SU-DHL-6 (cell line): ENCODE measurements around the gene SLC8A1.

Source experiments
- H2AFZ ChIP-seq: fragments of 200-600 bp; sonication (generic); 2 replicates; pipeline ENCODE4 v1.6.1; 2014; ENCODE audit warnings: low read depth, mild to moderate bottlenecking, moderate library complexity, mixed read lengths, antibody characterized with exemption, low read length; ENCODE audit not compliant: severe bottlenecking
- H3F3A ChIP-seq: fragments of 200-600 bp; shearing (Covaris generic); 2 replicates; pipeline ENCODE4 v1.6.0; 2016; ENCODE audit warnings: antibody characterized with exemption, mild to moderate bottlenecking; ENCODE audit not compliant: insufficient read depth
- H3K27ac ChIP-seq: fragments of 200-600 bp; sonication (generic); 2 replicates; pipeline ENCODE4 v1.5.1; 2016; ENCODE audit warnings: low read depth, mild to moderate bottlenecking, low read length, moderate library complexity, mixed read lengths
- H3K27me3 ChIP-seq: fragments of 200-600 bp; sonication (generic), shearing (Covaris generic); 2 replicates; pipeline ENCODE4 v1.6.0; 2014; ENCODE audit warnings: mild to moderate bottlenecking, low read length
- H3K36me3 ChIP-seq: fragments of 200-600 bp; sonication (generic); 2 replicates; pipeline ENCODE4 v1.6.1; 2014; ENCODE audit warnings: mild to moderate bottlenecking, low read length, mixed read lengths
- H3K4me2 ChIP-seq: fragments of 300-600, 200-600 bp; shearing (Covaris generic), sonication (generic); 2 replicates; pipeline ENCODE4 v1.6.0; 2014; ENCODE audit warnings: low read length, low read depth, mild to moderate bottlenecking; ENCODE audit not compliant: poor library complexity, severe bottlenecking
- H3K4me3 ChIP-seq: fragments of 200-600 bp; sonication (generic); 2 replicates; pipeline ENCODE4 v1.5.1; 2014; ENCODE audit warnings: antibody characterized with exemption, low read length, mild to moderate bottlenecking, mixed read lengths; ENCODE audit not compliant: insufficient read depth, poor library complexity, severe bottlenecking
- H3K79me2 ChIP-seq: fragments of 200-600 bp; sonication (generic); 2 replicates; pipeline ENCODE4 v1.6.1; 2014; ENCODE audit warnings: mild to moderate bottlenecking, low read length, moderate library complexity; ENCODE audit not compliant: insufficient read depth
- H3K9ac ChIP-seq: fragments of 200-600 bp; sonication (generic); 2 replicates; pipeline ENCODE4 v1.7.0; 2014; ENCODE audit warnings: mild to moderate bottlenecking, low read length
- H3K9me2 ChIP-seq: fragments of 200-600 bp; sonication (generic); replicated peaks from 2 replicates; pipeline ENCODE4 v1.6.1; 2014; ENCODE audit warnings: low read length; ENCODE audit not compliant: insufficient read depth
- H3K9me3 ChIP-seq: fragments of 200-600 bp; sonication (generic); 2 replicates; pipeline ENCODE4 v1.6.1; 2014; ENCODE audit warnings: low read length, mixed read lengths; ENCODE audit not compliant: insufficient read depth
- H4K20me1 ChIP-seq: fragments of 200-600 bp; sonication (generic); 2 replicates; pipeline ENCODE4 v1.6.1; 2014; ENCODE audit warnings: low read depth, mild to moderate bottlenecking, antibody characterized with exemption, low read length, moderate library complexity, mixed read lengths
- EZH2phosphoT487 ChIP-seq: fragments of 200-600 bp; sonication (generic), shearing (Covaris generic); conservative IDR thresholded peaks from 2 replicates; pipeline ENCODE4 v1.6.1; 2018; ENCODE audit warnings: mild to moderate bottlenecking, antibody characterized with exemption, low read length, moderate library complexity, mixed read lengths
- TF ChIP-seq, protein P1 (sequence below): fragments of 200-600 bp; sonication (generic); IDR thresholded peaks from one replicate; pipeline ENCODE4 v1.5.1; 2017; ENCODE audit warnings: antibody characterized with exemption, mild to moderate bottlenecking, low read length, moderate library complexity; ENCODE audit not compliant: insufficient read depth, poor library complexity, severe bottlenecking

Gene SLC8A1

DNA sequence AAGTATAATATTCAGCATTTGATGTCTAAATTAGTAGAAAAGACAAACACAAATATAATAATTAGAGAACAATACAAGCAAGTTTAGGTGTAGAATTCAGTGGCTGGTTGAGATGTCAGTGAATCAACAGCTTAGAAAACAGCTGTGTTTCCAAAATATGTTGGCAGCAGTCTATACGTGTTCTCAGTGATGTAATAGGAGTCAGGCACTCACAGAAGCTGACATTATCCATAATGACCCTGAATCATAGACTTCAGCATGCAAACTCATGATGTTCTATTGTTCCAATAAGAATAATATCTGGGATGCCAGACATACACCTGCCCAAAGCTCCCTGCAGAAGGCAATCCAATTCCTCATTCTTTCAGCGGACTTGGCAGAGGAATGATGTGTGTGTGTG lies 164.7 kb downstream of the SLC8A1 start:
- Histone ChIP-seq H3K4me3 (no peak overlapping the region), H3K27ac (no peak overlapping the region), H3K36me3 (no peaks in the 10 kb centered on the region), H2AFZ (no peak overlapping the region), H3F3A (no peaks in the 10 kb centered on the region), H3K9me3 (no peaks in the 10 kb centered on the region), H3K79me2 (no peaks in the 10 kb centered on the region), H3K27me3 (no peaks in the 10 kb centered on the region), H3K9ac (no peak overlapping the region), H3K9me2 (no peaks in the 10 kb centered on the region), H4K20me1 (no peaks in the 10 kb centered on the region), H3K4me2 (no peak overlapping the region)
- no peak for TF ChIP-seq EZH2phosphoT487
- TF ChIP-seq, protein P1, sequence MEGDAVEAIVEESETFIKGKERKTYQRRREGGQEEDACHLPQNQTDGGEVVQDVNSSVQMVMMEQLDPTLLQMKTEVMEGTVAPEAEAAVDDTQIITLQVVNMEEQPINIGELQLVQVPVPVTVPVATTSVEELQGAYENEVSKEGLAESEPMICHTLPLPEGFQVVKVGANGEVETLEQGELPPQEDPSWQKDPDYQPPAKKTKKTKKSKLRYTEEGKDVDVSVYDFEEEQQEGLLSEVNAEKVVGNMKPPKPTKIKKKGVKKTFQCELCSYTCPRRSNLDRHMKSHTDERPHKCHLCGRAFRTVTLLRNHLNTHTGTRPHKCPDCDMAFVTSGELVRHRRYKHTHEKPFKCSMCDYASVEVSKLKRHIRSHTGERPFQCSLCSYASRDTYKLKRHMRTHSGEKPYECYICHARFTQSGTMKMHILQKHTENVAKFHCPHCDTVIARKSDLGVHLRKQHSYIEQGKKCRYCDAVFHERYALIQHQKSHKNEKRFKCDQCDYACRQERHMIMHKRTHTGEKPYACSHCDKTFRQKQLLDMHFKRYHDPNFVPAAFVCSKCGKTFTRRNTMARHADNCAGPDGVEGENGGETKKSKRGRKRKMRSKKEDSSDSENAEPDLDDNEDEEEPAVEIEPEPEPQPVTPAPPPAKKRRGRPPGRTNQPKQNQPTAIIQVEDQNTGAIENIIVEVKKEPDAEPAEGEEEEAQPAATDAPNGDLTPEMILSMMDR, result no peak

DNA sequence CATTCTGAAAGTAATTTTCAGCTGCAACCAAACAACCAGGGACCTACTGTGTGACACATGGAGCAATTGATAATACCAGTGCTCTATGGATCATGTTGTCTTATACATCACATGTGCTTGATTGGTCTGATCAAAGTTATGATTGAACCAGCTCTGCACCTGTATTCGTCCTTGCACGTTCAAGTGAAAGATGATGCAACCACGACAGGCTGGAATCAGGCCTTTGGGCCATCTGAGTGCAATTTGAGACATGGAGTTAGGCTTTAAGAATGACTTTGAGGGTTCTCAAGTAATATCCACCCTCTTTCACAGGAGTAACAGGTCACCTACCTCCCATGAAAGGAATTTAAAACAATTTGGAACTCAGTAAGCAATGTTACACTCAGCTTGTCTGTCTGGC lies 165.2 kb downstream of the SLC8A1 start:
- H3K9me3 ChIP-seq, result no peaks in the 10 kb centered on the region
- H3K4me3 ChIP-seq, result no peak overlapping the region
- H2AFZ ChIP-seq, result no peak overlapping the region
- no peaks in the 10 kb centered on the region for H3K36me3 ChIP-seq
- no peak overlapping the region for H3K27ac ChIP-seq
- no peaks in the 10 kb centered on the region for H3K27me3 ChIP-seq
- H3K79me2 ChIP-seq, result no peaks in the 10 kb centered on the region
- TF ChIP-seq, protein P1, result no peak
- TF ChIP-seq EZH2phosphoT487, result no peak
- no peaks in the 10 kb centered on the region for H4K20me1 ChIP-seq
- H3K9me2 ChIP-seq, result no peaks in the 10 kb centered on the region
- no peaks in the 10 kb centered on the region for H3F3A ChIP-seq
- no peak overlapping the region for H3K9ac ChIP-seq
- no peak overlapping the region for H3K4me2 ChIP-seq

DNA sequence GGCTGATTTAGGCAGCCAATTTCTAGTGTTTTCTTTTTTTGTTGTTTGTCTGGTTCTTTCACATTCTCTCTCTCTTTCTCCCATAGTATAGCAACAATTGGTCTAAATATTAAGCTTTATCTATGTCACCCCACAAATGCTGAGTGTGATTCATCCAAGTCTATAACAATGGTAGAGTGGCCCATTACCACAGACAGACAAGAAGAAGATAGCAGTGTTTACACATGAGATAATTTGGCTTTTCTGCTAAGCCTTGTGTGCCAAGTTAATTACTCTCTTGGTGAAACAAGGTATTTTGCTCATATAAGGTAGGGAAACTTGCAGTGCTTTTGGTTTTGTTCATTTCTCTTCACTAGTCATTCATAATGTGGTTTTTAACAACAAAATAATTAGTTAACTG lies 166.5 kb downstream of the SLC8A1 start:
- TF ChIP-seq, protein P1, result no peak
- TF ChIP-seq EZH2phosphoT487, result no peak
- no peaks in the 10 kb centered on the region for H3K27me3 ChIP-seq
- H3K36me3 ChIP-seq, result no peaks in the 10 kb centered on the region
- no peaks in the 10 kb centered on the region for H3K9me2 ChIP-seq
- H3K79me2 ChIP-seq, result no peaks in the 10 kb centered on the region
- H3K4me2 ChIP-seq, result no peak overlapping the region
- no peak overlapping the region for H2AFZ ChIP-seq
- no peaks in the 10 kb centered on the region for H3K9me3 ChIP-seq
- H3F3A ChIP-seq, result no peaks in the 10 kb centered on the region
- H3K4me3 ChIP-seq, result no peak overlapping the region
- no peaks in the 10 kb centered on the region for H4K20me1 ChIP-seq
- H3K9ac ChIP-seq, result no peak overlapping the region
- no peak overlapping the region for H3K27ac ChIP-seq
